A549 (cell line): Measurements from ENCODE around the gene MTOR.

ENCODE experiments used
- CTCF ChIP-seq: fragments of >200 bp; sonication (Bioruptor Twin); formaldehyde crosslinking; IDR thresholded peaks from 3 replicates; pipeline ENCODE4 v1.5.1; 2016
- ELK1 ChIP-seq: fragments of 150-350 bp; IDR thresholded peaks from 2 replicates; pipeline ENCODE4 v1.6.1; 2014; ENCODE audit warnings: low read depth, mild to moderate bottlenecking, low read length

GRCh38 chr1:11068600-11069473 lies 193.5 kb downstream of the MTOR start:
- no peak for TF ChIP-seq CTCF
- no peak for TF ChIP-seq ELK1
